ENCODE data around the gene PLEKHG7.
"Not testable (repeated sequence)": the region's sequence is repeated elsewhere in the genome, so short reads cannot be mapped to it uniquely, and the experiment has no call there.

PLEKHG7 gene

GRCh38 chr12:92717202-92717601, 14.4 kb downstream of the PLEKHG7 start:
- DNase-seq, result no peak

GRCh38 chr12:92718483-92718990, 15.7 kb downstream of the PLEKHG7 start:
- DNase-seq, result no peak

- no peak for DNase-seq
These were observed 16.9 kb downstream of the PLEKHG7 start for GRCh38 chr12:92719674-92720073.

- no peak for DNase-seq
These were observed 18.3 kb downstream of the PLEKHG7 start for GRCh38 chr12:92721130-92721529.

- no peak for DNase-seq
These were observed 18.9 kb downstream of the PLEKHG7 start for GRCh38 chr12:92721656-92722055.

GRCh38 chr12:92722897-92723296, 20.1 kb downstream of the PLEKHG7 start:
- DNase-seq, result no peak

GRCh38 chr12:92726850-92727249, 24.1 kb downstream of the PLEKHG7 start:
- DNase-seq, result no peak

GRCh38 chr12:92729773-92730305, 27.1 kb downstream of the PLEKHG7 start:
- no peak for DNase-seq

- DNase-seq, result no peak
These were observed 28.0 kb downstream of the PLEKHG7 start for GRCh38 chr12:92730758-92731157.

GRCh38 chr12:92732216-92732615, 29.4 kb downstream of the PLEKHG7 start:
- no peak for DNase-seq

- DNase-seq, result no peak
These were observed 29.9 kb downstream of the PLEKHG7 start for GRCh38 chr12:92732716-92733115.

GRCh38 chr12:92733181-92733580, 30.4 kb downstream of the PLEKHG7 start:
- no peak for DNase-seq

GRCh38 chr12:92733661-92734060, 30.9 kb downstream of the PLEKHG7 start:
- no peak for DNase-seq

GRCh38 chr12:92735131-92735721, 32.4 kb downstream of the PLEKHG7 start:
- no peak for DNase-seq

- DNase-seq, result no peak
These were observed 33.8 kb downstream of the PLEKHG7 start for GRCh38 chr12:92736605-92737004.

- no peak for DNase-seq
These were observed 35.4 kb downstream of the PLEKHG7 start for GRCh38 chr12:92737855-92738850.

GRCh38 chr12:92739113-92739512, 36.3 kb downstream of the PLEKHG7 start:
- no peak for DNase-seq

GRCh38 chr12:92740411-92740810, 37.6 kb downstream of the PLEKHG7 start:
- no peak for DNase-seq

- DNase-seq, result no peak
These were observed 40.2 kb downstream of the PLEKHG7 start for GRCh38 chr12:92743026-92743425.

GRCh38 chr12:92745856-92746550, 43.2 kb downstream of the PLEKHG7 start:
- DNase-seq, result no peak

- DNase-seq, result no peak
These were observed 44.4 kb downstream of the PLEKHG7 start for GRCh38 chr12:92747151-92747550.

GRCh38 chr12:92749691-92750090, 46.9 kb downstream of the PLEKHG7 start:
- DNase-seq, result not testable (repeated sequence)

Data from activated CD4-positive, alpha-beta T cell treated with anti-CD3 and anti-CD28 coated beads for 48 hours (primary cell).